ENCODE results near the gene CAPZB.

Gene CAPZB

DNA sequence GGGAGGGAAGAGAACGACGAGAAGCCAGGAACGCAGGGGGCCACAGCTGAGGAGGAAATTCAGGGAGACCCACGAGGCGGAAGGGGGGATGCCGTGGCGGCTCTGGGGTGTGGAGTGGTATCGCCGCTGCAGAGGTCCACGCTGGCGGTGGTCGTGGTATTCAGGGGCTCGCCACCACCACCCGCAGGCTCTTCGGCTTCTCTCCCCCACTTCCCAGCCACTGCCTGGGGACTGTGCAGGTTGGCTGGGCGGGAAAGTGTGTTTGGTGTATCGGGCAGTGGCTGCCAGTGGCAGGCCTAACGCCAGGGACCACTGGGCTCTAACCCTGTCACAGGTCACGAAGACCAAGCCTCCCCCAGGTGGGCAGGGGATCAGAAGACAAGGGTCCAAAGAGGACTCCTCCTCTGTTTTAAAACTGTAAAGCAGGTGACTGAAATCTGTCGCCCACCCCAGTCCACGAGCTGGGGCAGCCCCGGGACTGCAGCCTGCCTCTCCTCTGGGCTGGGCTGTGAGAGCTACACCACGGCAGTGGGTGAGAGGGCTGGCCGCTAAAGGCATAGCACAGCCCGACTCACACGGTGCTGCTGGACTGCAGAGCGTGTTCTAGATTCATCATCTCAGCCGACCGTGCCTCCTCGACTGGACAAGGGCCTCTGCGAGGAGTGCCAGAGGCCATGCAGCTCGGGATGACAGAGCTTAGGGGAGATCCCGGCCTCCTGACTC, 142.3 kb downstream of the CAPZB start:
- peak; percentile 28 for DNase-seq

- no peak for DNase-seq
Measured at GRCh38 chr1:19342062-19342750, 143.1 kb downstream of the CAPZB start.

GRCh38 chr1:19341201-19342061, 143.9 kb downstream of the CAPZB start:
- DNase-seq: peak; percentile 63

GRCh38 chr1:19340387-19340937, 144.9 kb downstream of the CAPZB start:
- no peak for DNase-seq

- DNase-seq: no peak
Measured at GRCh38 chr1:19339214-19339861, 146.0 kb downstream of the CAPZB start.

GRCh38 chr1:19338323-19338762, 147.0 kb downstream of the CAPZB start:
- DNase-seq: peak; percentile 49

DNA sequence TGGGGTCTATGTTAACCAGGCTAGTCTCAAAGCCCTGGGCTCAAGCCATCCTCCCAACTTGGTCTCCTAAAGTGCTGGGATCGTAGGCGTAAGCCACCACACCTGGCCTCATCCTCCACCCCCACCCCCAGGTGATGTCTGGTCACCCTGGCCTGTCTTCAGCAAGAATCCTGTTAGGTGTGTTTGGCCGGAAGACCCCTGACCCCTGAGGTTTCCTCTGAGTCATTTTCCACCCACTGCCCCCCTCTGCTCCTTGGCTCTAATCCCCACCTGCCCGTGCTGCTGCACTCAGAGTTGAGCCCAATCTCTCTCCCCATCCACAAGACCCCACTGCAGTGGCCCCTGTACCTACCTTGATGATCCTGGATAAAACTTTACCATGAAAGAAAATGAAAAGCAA, 148.1 kb downstream of the CAPZB start:
- DNase-seq: no peak

DNA sequence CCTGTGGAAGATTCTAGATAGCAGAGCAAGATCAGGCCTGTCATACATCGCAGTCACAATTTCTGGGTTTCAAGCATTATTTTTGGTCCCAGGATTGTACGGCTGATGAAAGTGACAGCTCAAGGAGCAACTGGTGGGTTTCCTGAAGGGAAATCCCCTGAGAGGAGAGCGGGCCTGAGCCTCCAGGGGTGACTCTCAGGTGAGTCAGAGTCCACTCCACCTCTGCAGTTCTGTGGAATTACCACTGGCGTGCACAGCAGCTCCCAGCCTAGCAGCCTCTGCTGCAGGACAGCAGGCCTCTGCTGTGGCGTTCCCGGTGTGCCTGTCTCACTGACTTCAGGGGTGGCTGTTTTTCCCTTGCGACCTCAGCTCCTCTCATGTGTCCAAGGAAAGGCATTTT, 148.8 kb downstream of the CAPZB start:
- no peak for DNase-seq

- peak; percentile 17 for DNase-seq
Measured at GRCh38 chr1:19333587-19334354, 151.6 kb downstream of the CAPZB start.

DNA sequence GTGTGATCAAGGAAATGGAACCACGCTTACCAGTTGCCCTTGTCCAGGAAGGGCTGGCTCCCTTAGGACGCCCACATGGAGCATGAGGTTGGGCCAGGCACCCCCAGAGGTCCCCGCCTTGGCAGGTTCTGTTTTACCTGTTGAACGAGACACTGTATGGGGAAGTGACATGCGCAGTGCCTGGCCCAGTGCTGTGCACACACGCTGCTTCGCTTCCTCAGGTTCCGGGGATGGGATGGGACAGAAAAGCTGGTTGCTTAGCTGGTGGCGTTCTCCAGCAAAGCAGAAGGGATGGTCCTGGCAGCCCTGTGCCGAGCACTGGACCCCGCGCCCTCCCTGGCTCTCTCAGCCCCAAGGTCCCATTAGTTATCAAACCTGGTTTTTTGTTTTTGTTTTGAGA, 152.5 kb downstream of the CAPZB start:
- DNase-seq: no peak

GRCh38 chr1:19331262-19331878, 154.0 kb downstream of the CAPZB start:
- no peak for DNase-seq

GRCh38 chr1:19330449-19331135, 154.7 kb downstream of the CAPZB start:
- no peak for DNase-seq

- no peak for DNase-seq
Measured at GRCh38 chr1:19329611-19330010, 155.7 kb downstream of the CAPZB start.

DNA sequence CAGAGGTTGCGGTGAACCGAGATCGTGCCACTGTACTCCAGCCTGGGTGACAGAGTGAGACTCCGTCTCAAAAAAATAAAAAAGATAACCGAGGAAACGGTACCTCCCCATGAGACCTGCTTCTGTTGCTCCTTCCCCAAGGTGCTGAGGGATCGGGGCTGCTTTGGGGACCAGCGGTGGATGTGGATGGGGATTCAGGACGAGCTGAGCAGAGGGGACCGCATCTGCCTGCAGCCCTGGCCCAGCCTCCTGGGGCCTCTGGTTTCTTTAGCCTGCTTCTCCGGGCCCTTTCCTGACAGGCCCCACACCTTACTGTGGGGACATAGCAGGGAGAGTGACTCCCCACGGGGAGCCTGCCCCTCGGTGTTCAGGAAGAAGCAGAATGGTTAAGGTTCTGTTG, 156.2 kb downstream of the CAPZB start:
- no peak for DNase-seq

DNA sequence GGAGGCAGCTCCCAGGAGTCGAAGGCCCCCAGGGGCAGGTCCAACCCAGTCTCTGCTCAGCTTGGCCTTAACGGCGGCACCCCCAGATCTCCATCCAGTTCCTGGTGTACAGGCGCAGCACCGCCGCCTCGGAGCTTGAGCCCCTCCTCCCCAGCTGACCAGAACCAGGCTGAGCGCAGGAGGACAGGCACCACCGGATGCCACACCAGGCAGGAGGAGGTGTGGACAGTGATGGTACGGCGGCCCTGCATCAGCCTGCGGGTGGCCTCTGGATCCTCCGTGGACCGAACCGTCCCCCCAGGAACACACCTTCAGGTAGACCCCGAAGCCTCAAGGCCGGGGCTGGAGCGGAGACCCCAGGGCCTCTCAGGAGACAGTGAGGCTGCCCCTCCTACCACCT, 156.9 kb downstream of the CAPZB start:
- no peak for DNase-seq

DNA sequence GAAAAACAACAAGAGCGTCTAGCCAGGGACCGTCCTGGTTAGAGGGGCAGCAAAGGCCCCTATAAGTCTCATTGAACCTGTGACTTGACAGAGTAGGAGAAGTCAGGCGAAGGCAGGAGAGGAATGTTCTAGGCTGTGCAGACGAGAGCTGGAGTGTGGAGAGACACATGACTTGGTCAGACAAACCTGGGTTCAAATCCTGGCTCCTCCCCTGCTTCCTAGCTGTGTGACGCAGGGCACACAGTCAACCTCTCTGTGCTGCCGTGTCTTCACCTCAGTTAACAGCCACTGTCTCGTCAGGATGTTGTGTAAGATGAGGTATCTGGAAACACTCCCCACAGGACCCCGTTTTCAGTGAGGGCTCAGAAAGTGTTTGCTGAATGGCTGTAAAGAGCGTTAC, 157.6 kb downstream of the CAPZB start:
- no peak for DNase-seq

GRCh38 chr1:19327301-19327700, 158.0 kb downstream of the CAPZB start:
- DNase-seq: no peak

- DNase-seq: no peak
Measured at GRCh38 chr1:19326748-19327065, 158.6 kb downstream of the CAPZB start.

DNA sequence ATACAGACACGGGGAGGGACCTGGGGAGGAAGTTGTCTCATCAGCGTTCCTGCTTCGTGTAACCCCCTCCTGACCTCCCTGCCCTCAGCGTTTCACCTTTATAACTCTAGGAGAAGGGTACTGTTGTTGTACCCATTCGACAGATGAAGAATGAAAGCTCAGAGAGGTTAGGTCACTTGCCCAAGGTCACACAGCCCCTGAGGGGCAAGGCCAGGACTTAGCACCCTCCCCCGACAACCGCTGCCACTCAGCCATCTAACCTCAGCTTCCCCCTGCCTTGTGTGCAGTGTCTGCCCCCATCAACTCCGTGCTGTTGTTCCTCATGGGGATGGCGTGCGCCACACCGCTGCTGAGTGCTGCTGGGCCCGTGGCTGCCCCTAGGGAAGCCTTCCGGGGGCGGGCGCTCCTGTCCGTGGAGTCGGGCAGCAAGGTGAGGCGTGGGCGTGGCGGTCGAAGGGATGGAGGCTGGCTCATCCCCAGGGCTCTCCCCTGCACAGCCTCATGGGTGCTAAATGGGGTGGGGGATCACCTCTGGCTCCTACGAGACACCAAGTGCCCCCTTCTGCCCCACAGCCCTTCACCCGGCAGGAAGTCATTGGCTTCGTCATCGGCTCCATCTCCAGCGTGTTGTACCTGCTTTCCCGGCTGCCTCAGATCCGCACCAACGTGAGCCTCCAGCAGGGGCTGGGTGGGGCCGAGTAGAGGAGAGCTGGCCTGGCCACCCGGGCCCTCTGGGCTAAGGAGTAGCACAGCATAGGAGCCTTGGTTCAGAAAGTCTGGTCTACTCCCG, 159.2 kb downstream of the CAPZB start:
- DNase-seq: no peak

GRCh38 chr1:19325368-19325957, 159.9 kb downstream of the CAPZB start:
- no peak for DNase-seq

Data from fibroblast of skin of right quadriceps (primary cell).